ENCODE results near the gene MEF2C.

GRCh38 chr5:88691230-88691582, 191.8 kb downstream of the MEF2C start:
- TF ChIP-seq CTCF (IDR thresholded peaks at IDR 0.05) (no peak), POLR2A (IDR thresholded peaks at IDR 0.05) (no peak), EP300 (IDR thresholded peaks at IDR 0.05) (no peak), POLR2AphosphoS5 (IDR thresholded peaks at IDR 0.05) (no peak)

All from sigmoid colon (tissue), 4 donors.